ENCODE measurements around the gene KCNQ1.

DNA sequence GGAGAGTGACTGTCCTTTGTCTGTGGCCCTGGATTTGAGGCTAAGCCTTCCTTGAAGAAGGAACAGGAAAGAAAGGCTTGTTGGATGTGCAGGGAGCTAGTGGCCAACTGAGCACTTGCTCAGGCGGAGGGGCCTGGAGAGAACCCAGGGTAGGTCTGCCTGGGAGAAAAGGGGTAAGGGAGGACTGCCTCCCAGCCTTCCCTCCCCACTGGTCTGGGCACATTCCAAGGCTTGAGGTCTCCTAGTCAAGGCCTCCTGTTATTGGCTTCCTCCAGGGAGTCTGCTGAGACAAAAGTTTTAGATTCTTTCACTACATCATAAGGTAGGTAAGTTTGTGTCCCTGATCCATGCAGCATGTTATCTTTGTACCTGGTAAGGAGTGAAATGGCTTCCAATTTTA lies 239.8 kb downstream of the KCNQ1 start:
- TF ChIP-seq CTCF (optimal IDR thresholded peaks at IDR 0.05 in 1 of 3, IDR thresholded peaks at IDR 0.05 in 1 of 3, conservative IDR thresholded peaks at IDR 0.05 in 1 of 3; ENCODE audit: extremely low read depth in 1 of 3, insufficient read depth in 2 of 3, low read length in 3 of 3) (no peak), EZH2 (IDR thresholded peaks at IDR 0.05; ENCODE audit: low read length) (no peak)

Data from keratinocyte (primary cell).